ENCODE data around the gene PAX4. TPM values are rescaled to one million over a fixed set of nuclear protein-coding genes. Genes with fewer than 3 reads are reported as not detected.

The PAX4 gene
- total RNA-seq, 6 donors from 2014 or later, result not detected

GRCh38 chr7:127629268-127629854, 11.4 kb upstream of the PAX4 start:
- Histone ChIP-seq H3K36me3 (no peaks in the 10 kb centered on the region), H3K4me1 (peaks cover 0 to 3% (median 0%) of the 10 kb centered on the region in 4 donors), H3K27me3 (no peaks in the 10 kb centered on the region), H3K9me3 (no peaks in the 10 kb centered on the region), H3K27ac (no peak overlapping the region), H3K4me3 (no peak overlapping the region)
- no peak for TF ChIP-seq POLR2A (IDR thresholded peaks at IDR 0.05)
- no peak for TF ChIP-seq EP300 (IDR thresholded peaks at IDR 0.05)
- peak in 2 of 6 experiments; percentile 20 to 34 for TF ChIP-seq CTCF (IDR thresholded peaks at IDR 0.05)
- TF ChIP-seq POLR2AphosphoS5 (IDR thresholded peaks at IDR 0.05), result no peak
- 13 to 22% methylated on average over 4 to 5 of the region's 5 CpGs for WGBS, 2 donors
- ATAC-seq (ENCODE audit: low FRiP score in 2 of 2) (peak in 1 of 2 donors; percentile 48), DNase-seq (peak in 1 of 2 donors; percentile 41)

- Histone ChIP-seq H3K9me3 (no peaks in the 10 kb centered on the region), H3K27me3 (no peaks in the 10 kb centered on the region), H3K36me3 (no peaks in the 10 kb centered on the region), H3K27ac (no peak overlapping the region), H3K4me3 (no peak overlapping the region), H3K4me1 (peaks cover 0 to 3% (median 0%) of the 10 kb centered on the region in 4 donors)
- no peak for DNase-seq
- 70 to 74% methylated on average over 3 of the region's 3 CpGs for WGBS, 2 donors
- no peak for ATAC-seq (ENCODE audit: low FRiP score in 2 of 2)
- TF ChIP-seq EP300 (IDR thresholded peaks at IDR 0.05), result no peak
- no peak for TF ChIP-seq POLR2AphosphoS5 (IDR thresholded peaks at IDR 0.05)
- no peak for TF ChIP-seq CTCF (IDR thresholded peaks at IDR 0.05)
- TF ChIP-seq POLR2A (IDR thresholded peaks at IDR 0.05), result no peak
Observed at GRCh38 chr7:127628445-127628844, 10.5 kb upstream of the PAX4 start.

- Histone ChIP-seq H3K27me3 (peaks cover 0 to 7% (median 0%) of the 10 kb centered on the region in 4 donors), H3K27ac (no peak overlapping the region)
- no peak for DNase-seq
Observed at GRCh38 chr7:127625331-127625730, 7.4 kb upstream of the PAX4 start.

GRCh38 chr7:127620406-127621233, 2.7 kb upstream of the PAX4 start:
- WGBS, 2 donors, result 3 to 5% methylated on average over 22 of the region's 24 CpGs
- TF ChIP-seq EP300 (IDR thresholded peaks at IDR 0.05), result no peak
- no peak for TF ChIP-seq CTCF (IDR thresholded peaks at IDR 0.05)
- no peak for TF ChIP-seq POLR2A (IDR thresholded peaks at IDR 0.05)
- no peak for TF ChIP-seq POLR2AphosphoS5 (IDR thresholded peaks at IDR 0.05)
- Histone ChIP-seq H3K36me3 (no peaks in the 10 kb centered on the region), H3K4me1 (peaks cover 0 to 6% (median 0%) of the 10 kb centered on the region in 4 donors), H3K9me3 (no peaks in the 10 kb centered on the region), H3K27me3 (peaks cover 0 to 14% (median 5%) of the 10 kb centered on the region in 4 donors), H3K27ac (no peak overlapping the region), H3K4me3 (no peak overlapping the region)
- ATAC-seq (ENCODE audit: low FRiP score in 2 of 2) (peak in 1 of 2 donors; percentile 23), DNase-seq (no peak)

More at GRCh38 chr7:127625331-127625730, 7.4 kb upstream of the PAX4 start:
- no peak for TF ChIP-seq POLR2AphosphoS5 (IDR thresholded peaks at IDR 0.05)
- TF ChIP-seq CTCF (IDR thresholded peaks at IDR 0.05), result no peak
- no peak for TF ChIP-seq POLR2A (IDR thresholded peaks at IDR 0.05)
- TF ChIP-seq EP300 (IDR thresholded peaks at IDR 0.05), result no peak
- no peaks in the 10 kb centered on the region for H3K9me3 ChIP-seq
- no peak for ATAC-seq (ENCODE audit: low FRiP score in 2 of 2)
- H3K36me3 ChIP-seq, result no peaks in the 10 kb centered on the region
- H3K4me1 ChIP-seq, result peaks cover 0 to 10% (median 0%) of the 10 kb centered on the region in 4 donors
- H3K4me3 ChIP-seq, result no peak overlapping the region
